ENCODE results near the gene LILRB2. TPM values are rescaled to one million over a fixed set of nuclear protein-coding genes. Genes with fewer than 3 reads are reported as not detected.

LILRB2 gene
- total RNA-seq, 1 donor from 2014 or later, result not detected

- TF ChIP-seq CTCF (IDR thresholded peaks at IDR 0.05; ENCODE audit: insufficient read depth, low read length, poor library complexity, severe bottlenecking), result no peak
- no peaks in the 10 kb centered on the region for H3K27me3 ChIP-seq (ENCODE audit: control insufficient read depth, insufficient read depth, low read length)
Observed at GRCh38 chr19:54319892-54320670, 39.2 kb upstream of the LILRB2 start.

GRCh38 chr19:54319049-54319448, 38.1 kb upstream of the LILRB2 start:
- Histone ChIP-seq H3K36me3 (ENCODE audit: control insufficient read depth, insufficient read depth, low read length) (no peaks in the 10 kb centered on the region), H3K27me3 (ENCODE audit: control insufficient read depth, insufficient read depth, low read length) (no peaks in the 10 kb centered on the region), H3K4me3 (ENCODE audit: low read depth, low read length) (no peak overlapping the region)
- no peak for TF ChIP-seq CTCF (IDR thresholded peaks at IDR 0.05; ENCODE audit: insufficient read depth, low read length, poor library complexity, severe bottlenecking)
- no peak for DNase-seq (ENCODE audit: low read depth)

More at GRCh38 chr19:54319892-54320670, 39.2 kb upstream of the LILRB2 start:
- Histone ChIP-seq H3K4me3 (ENCODE audit: low read depth, low read length) (no peak overlapping the region), H3K36me3 (ENCODE audit: control insufficient read depth, insufficient read depth, low read length) (no peaks in the 10 kb centered on the region)
- no peak for DNase-seq (ENCODE audit: low read depth)

- Histone ChIP-seq H3K27me3 (ENCODE audit: control insufficient read depth, insufficient read depth, low read length) (no peaks in the 10 kb centered on the region), H3K36me3 (ENCODE audit: control insufficient read depth, insufficient read depth, low read length) (no peaks in the 10 kb centered on the region), H3K4me3 (ENCODE audit: low read depth, low read length) (no peak overlapping the region)
- TF ChIP-seq CTCF (IDR thresholded peaks at IDR 0.05; ENCODE audit: insufficient read depth, low read length, poor library complexity, severe bottlenecking), result no peak
- DNase-seq (ENCODE audit: low read depth), result no peak
Observed at GRCh38 chr19:54317965-54318240, 37.0 kb upstream of the LILRB2 start.

- DNase-seq (ENCODE audit: low read depth), result no peak
- H3K36me3 ChIP-seq (ENCODE audit: control insufficient read depth, insufficient read depth, low read length), result no peaks in the 10 kb centered on the region
- TF ChIP-seq CTCF (IDR thresholded peaks at IDR 0.05; ENCODE audit: insufficient read depth, low read length, poor library complexity, severe bottlenecking), result no peak
- no peak overlapping the region for H3K4me3 ChIP-seq (ENCODE audit: low read depth, low read length)
- H3K27me3 ChIP-seq (ENCODE audit: control insufficient read depth, insufficient read depth, low read length), result no peaks in the 10 kb centered on the region
Observed at GRCh38 chr19:54317108-54317964, 36.4 kb upstream of the LILRB2 start.

- no peak overlapping the region for H3K4me3 ChIP-seq (ENCODE audit: low read depth, low read length)
- TF ChIP-seq CTCF (IDR thresholded peaks at IDR 0.05; ENCODE audit: insufficient read depth, low read length, poor library complexity, severe bottlenecking), result no peak
- no peak for DNase-seq (ENCODE audit: low read depth)
- no peaks in the 10 kb centered on the region for H3K36me3 ChIP-seq (ENCODE audit: control insufficient read depth, insufficient read depth, low read length)
- no peaks in the 10 kb centered on the region for H3K27me3 ChIP-seq (ENCODE audit: control insufficient read depth, insufficient read depth, low read length)
Observed at GRCh38 chr19:54316746-54317107, 35.8 kb upstream of the LILRB2 start.
